ENCODE measurements around the gene COL23A1. TPM values are rescaled to one million over a fixed set of nuclear protein-coding genes. Genes with fewer than 3 reads are reported as not detected.

Gene COL23A1
- polyA plus RNA-seq, 2 of the 4 experiments (the other 2 are of a cell fraction): not detected

- DNase-seq (ENCODE audit: low read depth in 1 of 2, low spot score in 1 of 2) (no peak), FAIRE-seq (no peak), ATAC-seq (no peak)
- Histone ChIP-seq H3K4me3 (no peak overlapping the region), H3K27ac (no peak overlapping the region), H3K4me1 (no peaks in the 10 kb centered on the region), H3K4me2 (no peak overlapping the region), H3K9me3 (peaks cover 5% of the 10 kb centered on the region; the same call in 2 of the 3 replicates)
- POLR2A ChIA-PET: no interaction called here
- WGBS (ENCODE audit: missing lambda C conversion rate): 28% methylated on average over 18 of the region's 19 CpGs
- TF ChIP-seq TFCP2L1 (CRISPR knock-in tag; IDR thresholded peaks at IDR 0.05) (no peak), KDM5A (IDR thresholded peaks at IDR 0.05) (no peak), CBX8 (IDR thresholded peaks at IDR 0.05) (no peak), EP300 (IDR thresholded peaks at IDR 0.05) (no peak), E2F6 (IDR thresholded peaks at IDR 0.05; ENCODE audit: borderline replicate concordance, low read depth) (no peak), ZFP36 (IDR thresholded peaks at IDR 0.05; ENCODE audit: borderline replicate concordance, partially characterized antibody) (no peak), FOSL2 (IDR thresholded peaks at IDR 0.05) (no peak), FOSL2 (CRISPR knock-in tag; IDR thresholded peaks at IDR 0.05) (no peak), POLR2AphosphoS2 (conservative IDR thresholded peaks at IDR 0.05; ENCODE audit: low read length) (no peak), HMGXB4 (CRISPR knock-in tag; IDR thresholded peaks at IDR 0.05; ENCODE audit: borderline replicate concordance) (no peak), CHD2 (IDR thresholded peaks at IDR 0.05; ENCODE audit: low read length, partially characterized antibody) (no peak)
- CTCF ChIA-PET: interaction anchor here (1.0 kb wide), 1 partner anchor 753 kb away, joined by 3 read pairs; no protein-coding TSS in a partner anchor
These were observed 229.8 kb downstream of the COL23A1 start for GRCh38 chr5:178360222-178360925.

- ChIA-PET POLR2A (no interaction called here), CTCF (interaction anchor here (1.0 kb wide), 1 partner anchor 754 kb away, joined by 3 read pairs; no protein-coding TSS in a partner anchor)
- H3K27ac ChIP-seq: no peak overlapping the region
- ATAC-seq: no peak
- H3K9me3 ChIP-seq: peaks cover 5% of the 10 kb centered on the region; the same call in 1 of the 3 replicates
- no peaks in the 10 kb centered on the region for H3K4me1 ChIP-seq
- 21% methylated on average over 8 of the region's 9 CpGs for WGBS (ENCODE audit: missing lambda C conversion rate)
- no peak for TF ChIP-seq BCL3 (IDR thresholded peaks at IDR 0.05)
- no peak for TF ChIP-seq JUNB (IDR thresholded peaks at IDR 0.05)
- no peak for TF ChIP-seq SREBF2 (IDR thresholded peaks at IDR 0.05)
- no peak for TF ChIP-seq KDM1A (IDR thresholded peaks at IDR 0.05; ENCODE audit: low read depth)
- TF ChIP-seq CHD4 (IDR thresholded peaks at IDR 0.05; ENCODE audit: borderline replicate concordance): no peak
- TF ChIP-seq RARB (CRISPR knock-in tag; IDR thresholded peaks at IDR 0.05): no peak
- no peak for DNase-seq (ENCODE audit: low read depth in 1 of 2, low spot score in 1 of 2)
- H3K4me2 ChIP-seq: no peak overlapping the region
- H3K4me3 ChIP-seq: no peak overlapping the region
- no peak for FAIRE-seq
These were observed 230.5 kb downstream of the COL23A1 start for GRCh38 chr5:178359738-178360137.

- ATAC-seq (no peak), FAIRE-seq (no peak), DNase-seq (ENCODE audit: low read depth in 1 of 2, low spot score in 1 of 2) (no peak)
- ChIA-PET POLR2A (no interaction called here), CTCF (no interaction called here)
- 53% methylated on average over 5 of the region's 5 CpGs for WGBS (ENCODE audit: missing lambda C conversion rate)
- Histone ChIP-seq H3K9me3 (peaks cover 5% of the 10 kb centered on the region; the same call in 1 of the 3 replicates), H3K4me1 (no peaks in the 10 kb centered on the region), H3K4me3 (no peak overlapping the region), H3K27ac (no peak overlapping the region), H3K4me2 (no peak overlapping the region)
- TF ChIP-seq EHMT2 (IDR thresholded peaks at IDR 0.05; ENCODE audit: low read depth) (no peak), JUNB (IDR thresholded peaks at IDR 0.05) (no peak), MAX (IDR thresholded peaks at IDR 0.05) (no peak), ZNF302 (CRISPR knock-in tag; IDR thresholded peaks at IDR 0.05) (no peak), CBX8 (IDR thresholded peaks at IDR 0.05) (no peak), ATOH8 (CRISPR knock-in tag; IDR thresholded peaks at IDR 0.05; ENCODE audit: low read depth) (no peak), CHD2 (IDR thresholded peaks at IDR 0.05; ENCODE audit: low read length, partially characterized antibody) (no peak), PBX3 (IDR thresholded peaks at IDR 0.05) (no peak), BHLHE40 (IDR thresholded peaks at IDR 0.05; ENCODE audit: low read depth, low read length) (no peak), RNF2 (IDR thresholded peaks at IDR 0.05; ENCODE audit: borderline replicate concordance, low read depth) (no peak), HOXB13 (CRISPR knock-in tag; IDR thresholded peaks at IDR 0.05; ENCODE audit: low read depth) (no peak), FOSL2 (IDR thresholded peaks at IDR 0.05) (no peak), FOSL2 (CRISPR knock-in tag; IDR thresholded peaks at IDR 0.05) (no peak), HOXA7 (CRISPR knock-in tag; IDR thresholded peaks at IDR 0.05) (no peak), BCL3 (IDR thresholded peaks at IDR 0.05) (no peak), KDM1A (IDR thresholded peaks at IDR 0.05; ENCODE audit: low read depth) (no peak), GATA3 (IDR thresholded peaks at IDR 0.05; ENCODE audit: borderline replicate concordance) (no peak)
These were observed 232.5 kb downstream of the COL23A1 start for GRCh38 chr5:178357678-178358077.

All from A549 (cell line).